ENCODE data around the gene MUCL3.

Gene MUCL3

GRCh38 chr6:30942338-30943060, 1.7 kb downstream of the MUCL3 start:
- 18 to 22% methylated on average over 13 to 14 of the region's 15 CpGs for WGBS, 2 experiments (ENCODE audit: insufficient coverage in 2 of 2)
- H3K27ac ChIP-seq (ENCODE audit: low read depth, low read length, severe bottlenecking) = no peak overlapping the region

DNA sequence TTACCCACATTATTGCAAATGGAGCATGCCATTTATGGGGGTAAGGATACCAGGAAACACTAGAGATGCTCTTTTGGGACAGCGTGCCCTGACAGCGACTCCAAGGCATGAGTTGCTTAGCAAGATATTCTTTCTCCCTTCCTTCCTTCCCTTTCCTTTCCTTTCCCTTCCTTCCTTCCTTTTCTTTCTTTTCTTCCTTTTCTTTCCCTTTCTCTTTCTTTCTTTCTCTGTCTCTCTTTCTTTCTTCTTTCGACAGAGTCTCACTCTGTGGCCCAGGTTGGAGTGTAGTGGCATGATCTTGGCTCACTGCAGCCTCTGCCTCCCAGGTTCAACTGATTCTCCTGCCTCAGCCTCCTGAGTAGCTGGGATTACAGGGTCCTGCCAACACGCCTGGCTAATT, 3.3 kb downstream of the MUCL3 start:
- Histone ChIP-seq H3K4me3 (ENCODE audit: extremely low read depth, insufficient read depth, low read length, poor library complexity, severe bottlenecking) (no peak overlapping the region), H3K36me3 (ENCODE audit: control insufficient read depth, insufficient read depth, low read length) (no peaks in the 10 kb centered on the region), H3K4me1 (ENCODE audit: control insufficient read depth, insufficient read depth, low read length, poor library complexity, severe bottlenecking) (peaks cover 4% of the 10 kb centered on the region), H3K27ac (ENCODE audit: low read depth, low read length, severe bottlenecking) (no peak overlapping the region), H3K9me3 (ENCODE audit: control insufficient read depth, low read length) (no peaks in the 10 kb centered on the region)
- WGBS, 2 experiments (ENCODE audit: insufficient coverage in 2 of 2) = 96 to 100% methylated on average over 3 to 4 of the region's 4 CpGs

More at GRCh38 chr6:30942338-30943060, 1.7 kb downstream of the MUCL3 start:
- Histone ChIP-seq H3K4me1 (ENCODE audit: control insufficient read depth, insufficient read depth, low read length, poor library complexity, severe bottlenecking) (peaks cover 4% of the 10 kb centered on the region), H3K36me3 (ENCODE audit: control insufficient read depth, insufficient read depth, low read length) (no peaks in the 10 kb centered on the region), H3K9me3 (ENCODE audit: control insufficient read depth, low read length) (no peaks in the 10 kb centered on the region), H3K4me3 (ENCODE audit: extremely low read depth, insufficient read depth, low read length, poor library complexity, severe bottlenecking) (no peak overlapping the region)

DNA sequence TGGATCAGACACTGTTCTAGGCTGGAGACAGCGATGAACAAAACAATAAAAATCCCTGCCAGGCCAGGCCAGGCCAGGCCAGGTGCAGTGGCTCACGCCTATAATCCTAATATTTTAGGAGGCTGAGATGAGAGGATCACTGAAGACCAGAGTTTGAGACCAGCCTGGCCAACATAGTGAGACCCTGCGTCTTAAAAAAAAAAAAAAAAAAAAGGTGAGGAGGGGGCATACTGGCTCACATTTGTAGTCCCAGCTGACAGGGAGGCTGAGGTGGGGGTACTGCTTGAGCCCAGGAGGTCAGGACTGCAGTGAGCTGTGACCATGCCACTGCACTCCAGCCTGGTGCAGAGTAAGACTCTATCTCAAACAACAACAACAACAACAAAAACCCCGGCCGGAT, 4.5 kb downstream of the MUCL3 start:
- Histone ChIP-seq H3K4me3 (ENCODE audit: extremely low read depth, insufficient read depth, low read length, poor library complexity, severe bottlenecking) (no peak overlapping the region), H3K4me1 (ENCODE audit: control insufficient read depth, insufficient read depth, low read length, poor library complexity, severe bottlenecking) (peaks cover 4% of the 10 kb centered on the region), H3K9me3 (ENCODE audit: control insufficient read depth, low read length) (no peaks in the 10 kb centered on the region), H3K27ac (ENCODE audit: low read depth, low read length, severe bottlenecking) (no peak overlapping the region), H3K36me3 (ENCODE audit: control insufficient read depth, insufficient read depth, low read length) (no peaks in the 10 kb centered on the region)
- WGBS, 2 experiments (ENCODE audit: insufficient coverage in 2 of 2) = 96 to 100% methylated on average over 2 to 3 of the region's 5 CpGs

GRCh38 chr6:30947231-30947630, 6.5 kb downstream of the MUCL3 start:
- H3K36me3 ChIP-seq (ENCODE audit: control insufficient read depth, insufficient read depth, low read length) = no peaks in the 10 kb centered on the region
- H3K4me3 ChIP-seq (ENCODE audit: extremely low read depth, insufficient read depth, low read length, poor library complexity, severe bottlenecking) = no peak overlapping the region
- 85 to 98% methylated on average over 3 of the region's 4 CpGs for WGBS, 2 experiments (ENCODE audit: insufficient coverage in 2 of 2)
- H3K9me3 ChIP-seq (ENCODE audit: control insufficient read depth, low read length) = no peaks in the 10 kb centered on the region
- peaks cover 3% of the 10 kb centered on the region for H3K4me1 ChIP-seq (ENCODE audit: control insufficient read depth, insufficient read depth, low read length, poor library complexity, severe bottlenecking)
- H3K27ac ChIP-seq (ENCODE audit: low read depth, low read length, severe bottlenecking) = no peak overlapping the region

GRCh38 chr6:30948811-30949210, 8.0 kb downstream of the MUCL3 start:
- no peak overlapping the region for H3K4me3 ChIP-seq (ENCODE audit: extremely low read depth, insufficient read depth, low read length, poor library complexity, severe bottlenecking)
- H3K27ac ChIP-seq (ENCODE audit: low read depth, low read length, severe bottlenecking) = no peak overlapping the region
- no peaks in the 10 kb centered on the region for H3K9me3 ChIP-seq (ENCODE audit: control insufficient read depth, low read length)
- H3K4me1 ChIP-seq (ENCODE audit: control insufficient read depth, insufficient read depth, low read length, poor library complexity, severe bottlenecking) = no peaks in the 10 kb centered on the region
- H3K36me3 ChIP-seq (ENCODE audit: control insufficient read depth, insufficient read depth, low read length) = no peaks in the 10 kb centered on the region
- 89 to 94% methylated on average over 5 of the region's 6 CpGs for WGBS, 2 experiments (ENCODE audit: insufficient coverage in 2 of 2)

DNA sequence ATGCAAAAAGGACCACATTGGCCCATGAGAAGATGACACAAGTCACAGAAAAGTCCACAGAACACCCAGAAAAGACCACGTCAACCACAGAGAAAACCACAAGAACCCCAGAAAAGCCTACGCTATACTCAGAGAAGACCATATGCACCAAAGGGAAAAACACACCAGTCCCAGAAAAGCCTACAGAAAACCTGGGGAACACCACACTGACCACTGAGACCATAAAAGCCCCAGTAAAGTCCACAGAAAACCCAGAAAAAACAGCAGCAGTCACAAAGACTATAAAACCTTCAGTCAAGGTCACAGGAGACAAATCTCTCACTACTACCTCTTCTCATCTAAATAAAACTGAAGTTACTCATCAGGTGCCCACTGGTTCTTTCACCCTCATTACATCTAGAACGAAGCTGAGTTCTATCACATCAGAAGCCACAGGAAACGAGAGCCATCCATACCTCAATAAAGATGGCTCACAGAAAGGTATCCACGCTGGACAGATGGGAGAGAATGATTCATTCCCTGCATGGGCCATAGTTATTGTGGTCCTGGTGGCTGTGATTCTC, 11.2 kb downstream of the MUCL3 start:
- 79 to 100% methylated on average over 1 to 3 of the region's 5 CpGs for WGBS, 2 experiments (ENCODE audit: insufficient coverage in 2 of 2)
- H3K4me1 ChIP-seq (ENCODE audit: control insufficient read depth, insufficient read depth, low read length, poor library complexity, severe bottlenecking) = peaks cover 8% of the 10 kb centered on the region
- H3K27ac ChIP-seq (ENCODE audit: low read depth, low read length, severe bottlenecking) = no peak overlapping the region
- H3K36me3 ChIP-seq (ENCODE audit: control insufficient read depth, insufficient read depth, low read length) = no peaks in the 10 kb centered on the region
- H3K4me3 ChIP-seq (ENCODE audit: extremely low read depth, insufficient read depth, low read length, poor library complexity, severe bottlenecking) = no peak overlapping the region
- no peaks in the 10 kb centered on the region for H3K9me3 ChIP-seq (ENCODE audit: control insufficient read depth, low read length)

- peaks cover 18% of the 10 kb centered on the region for H3K4me1 ChIP-seq (ENCODE audit: control insufficient read depth, insufficient read depth, low read length, poor library complexity, severe bottlenecking)
- H3K4me3 ChIP-seq (ENCODE audit: extremely low read depth, insufficient read depth, low read length, poor library complexity, severe bottlenecking) = peak overlapping the region; percentile 28
- no peaks in the 10 kb centered on the region for H3K9me3 ChIP-seq (ENCODE audit: control insufficient read depth, low read length)
- no peak overlapping the region for H3K27ac ChIP-seq (ENCODE audit: low read depth, low read length, severe bottlenecking)
- no peaks in the 10 kb centered on the region for H3K36me3 ChIP-seq (ENCODE audit: control insufficient read depth, insufficient read depth, low read length)
- WGBS, 2 experiments (ENCODE audit: insufficient coverage in 2 of 2) = 70 to 76% methylated on average over 6 of the region's 9 CpGs
Measured at GRCh38 chr6:30954631-30955366, 14.0 kb downstream of the MUCL3 start.

DNA sequence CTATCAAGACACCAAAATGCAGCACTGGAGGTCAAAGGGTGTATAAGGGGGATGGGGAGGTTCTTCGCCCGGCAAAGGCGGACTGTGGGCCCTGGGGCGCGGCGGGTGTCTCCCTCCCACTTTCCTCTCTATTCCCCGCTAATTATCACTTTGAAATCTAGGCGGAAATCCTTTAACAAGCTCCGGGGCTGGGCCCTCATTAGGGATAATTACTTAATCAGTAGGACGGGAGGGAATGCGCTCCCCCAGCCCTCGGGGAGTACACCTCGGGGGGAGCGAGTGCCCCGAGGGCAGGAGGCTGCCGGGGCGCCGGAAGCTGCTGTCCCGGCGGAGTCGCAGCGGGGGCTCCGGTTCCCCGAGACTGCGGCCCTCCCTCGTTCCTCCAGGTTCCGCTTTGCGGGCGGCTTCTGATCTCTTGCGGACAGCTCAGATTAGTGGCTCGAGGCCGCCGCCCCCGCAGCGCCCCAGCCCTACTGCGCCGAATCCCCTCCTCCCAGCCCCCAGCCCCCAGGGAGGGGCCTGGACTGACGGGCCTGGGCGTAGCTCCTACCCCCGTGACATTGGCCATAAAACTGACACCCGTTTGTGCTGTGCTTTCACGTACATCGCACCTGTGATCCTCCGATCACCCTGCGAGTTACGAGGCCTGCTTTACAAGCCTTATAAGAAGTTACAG, 14.7 kb downstream of the MUCL3 start:
- no peak overlapping the region for H3K27ac ChIP-seq (ENCODE audit: low read depth, low read length, severe bottlenecking)
- no peaks in the 10 kb centered on the region for H3K9me3 ChIP-seq (ENCODE audit: control insufficient read depth, low read length)
- peak overlapping the region; percentile 28 for H3K4me3 ChIP-seq (ENCODE audit: extremely low read depth, insufficient read depth, low read length, poor library complexity, severe bottlenecking)
- H3K36me3 ChIP-seq (ENCODE audit: control insufficient read depth, insufficient read depth, low read length) = no peaks in the 10 kb centered on the region
- 4 to 6% methylated on average over 23 to 39 of the region's 46 CpGs for WGBS, 2 experiments (ENCODE audit: insufficient coverage in 2 of 2)
- H3K4me1 ChIP-seq (ENCODE audit: control insufficient read depth, insufficient read depth, low read length, poor library complexity, severe bottlenecking) = peaks cover 18% of the 10 kb centered on the region

DNA sequence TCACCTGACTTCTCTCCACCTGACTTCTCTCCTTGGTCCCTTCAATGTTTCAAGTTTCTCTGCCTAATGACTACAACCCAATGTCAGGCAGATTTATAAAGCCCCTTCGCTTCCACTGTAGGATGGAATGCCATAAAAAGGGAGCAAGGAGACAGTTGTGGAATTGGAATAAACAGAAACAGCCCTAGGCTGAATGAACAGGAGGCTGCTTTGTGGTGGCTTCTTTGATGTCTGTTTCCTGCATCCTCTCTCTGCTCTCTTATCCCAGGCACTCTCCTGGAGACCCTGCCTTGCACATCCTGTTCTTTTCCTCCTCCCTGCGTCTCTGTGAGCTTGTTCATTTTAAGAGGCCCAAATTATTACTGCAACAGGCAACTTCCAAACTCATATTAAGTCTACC, 16.9 kb downstream of the MUCL3 start:
- WGBS, 2 experiments (ENCODE audit: insufficient coverage in 2 of 2) = 64 to 73% methylated on average over 1 of the region's 2 CpGs

GRCh38 chr6:30960907-30961673, 20.3 kb downstream of the MUCL3 start:
- WGBS, 2 experiments (ENCODE audit: insufficient coverage in 2 of 2) = 88 to 91% methylated on average over 3 to 5 of the region's 9 CpGs
- Histone ChIP-seq H3K4me3 (ENCODE audit: extremely low read depth, insufficient read depth, low read length, poor library complexity, severe bottlenecking) (no peak overlapping the region), H3K36me3 (ENCODE audit: control insufficient read depth, insufficient read depth, low read length) (no peaks in the 10 kb centered on the region), H3K9me3 (ENCODE audit: control insufficient read depth, low read length) (no peaks in the 10 kb centered on the region), H3K4me1 (ENCODE audit: control insufficient read depth, insufficient read depth, low read length, poor library complexity, severe bottlenecking) (peaks cover 10% of the 10 kb centered on the region), H3K27ac (ENCODE audit: low read depth, low read length, severe bottlenecking) (no peak overlapping the region)

More for the DNA sequence above, 16.9 kb downstream of the MUCL3 start:
- Histone ChIP-seq H3K36me3 (ENCODE audit: control insufficient read depth, insufficient read depth, low read length) (no peaks in the 10 kb centered on the region), H3K9me3 (ENCODE audit: control insufficient read depth, low read length) (no peaks in the 10 kb centered on the region), H3K4me3 (ENCODE audit: extremely low read depth, insufficient read depth, low read length, poor library complexity, severe bottlenecking) (no peak overlapping the region), H3K4me1 (ENCODE audit: control insufficient read depth, insufficient read depth, low read length, poor library complexity, severe bottlenecking) (peaks cover 18% of the 10 kb centered on the region), H3K27ac (ENCODE audit: low read depth, low read length, severe bottlenecking) (no peak overlapping the region)

Measured in mesodermal cell (in vitro differentiated cells).